ENCODE data around the gene SPTB. TPM values are rescaled to one million over a fixed set of nuclear protein-coding genes. Genes with fewer than 3 reads are reported as not detected.

The SPTB gene
- total RNA-seq, 1 experiment from 2014 or later, result 2.3 TPM

- H2BK15ac ChIP-seq (ENCODE audit: low read depth, low read length), result no peak overlapping the region
- no peaks in the 10 kb centered on the region for H3K79me2 ChIP-seq (ENCODE audit: insufficient read depth, low read length)
- no peak overlapping the region for H2BK12ac ChIP-seq (ENCODE audit: insufficient read length, low read depth, low read length)
- no peak for DNase-seq
- H2BK5ac ChIP-seq (ENCODE audit: insufficient read length, low read length), result no peak overlapping the region
- no peak overlapping the region for H3K18ac ChIP-seq (ENCODE audit: insufficient read length, low read depth, low read length)
- H3K27ac ChIP-seq (ENCODE audit: insufficient read length, low read depth, low read length), result no peak overlapping the region
- H3K79me1 ChIP-seq (ENCODE audit: insufficient read depth, low read depth, low read length, poor library complexity, severe bottlenecking), result no peaks in the 10 kb centered on the region
- H3K23ac ChIP-seq (ENCODE audit: insufficient read length, low read depth, low read length), result no peak overlapping the region
- H3T11ph ChIP-seq (ENCODE audit: low read length), result no peak overlapping the region
- no CpG with 5 or more reads among the region's 3 CpGs for WGBS (ENCODE audit: extremely low coverage, insufficient read length, low lambda C conversion rate)
- no peak overlapping the region for H2AK5ac ChIP-seq (ENCODE audit: insufficient read length, low read length)
- TF ChIP-seq CTCF (conservative IDR thresholded peaks at IDR 0.05), result no peak
- Mint-ChIP-seq H3K4me1 (peaks cover 17 to 34% of the 10 kb centered on the region in 2 experiments), H3K36me3 (ENCODE audit: insufficient read depth in 1 of 3, low read depth in 3 of 3) (no peaks in the 10 kb centered on the region), H3K4me3 (no peak overlapping the region), H3K27me3 (ENCODE audit: low read depth) (peaks cover 18% of the 10 kb centered on the region), H3K9me3 (no peaks in the 10 kb centered on the region), H3K27ac (no peak overlapping the region)
- H3K14ac ChIP-seq (ENCODE audit: insufficient read depth, low read length), result no peak overlapping the region
- H3K23me2 ChIP-seq (ENCODE audit: insufficient read length, low read depth, low read length, poor library complexity, severe bottlenecking), result no peaks in the 10 kb centered on the region
- H3K4me1 ChIP-seq (ENCODE audit: insufficient read depth, low read length), result peaks cover 2% of the 10 kb centered on the region; the same call in 1 of the 2 replicates
- no peak overlapping the region for H4K8ac ChIP-seq (replicated peaks; ENCODE audit: insufficient read length, low read depth, low read length)
- H3K56ac ChIP-seq (ENCODE audit: insufficient read length, low read depth, low read length), result no peak overlapping the region
- H4K5ac ChIP-seq (ENCODE audit: insufficient read length, low read depth, low read length), result no peak overlapping the region
- no peak overlapping the region for H2AFZ ChIP-seq (ENCODE audit: low read length)
- no peak overlapping the region for H2BK120ac ChIP-seq (ENCODE audit: low read depth, low read length, poor library complexity, severe bottlenecking)
- H3K9me3 ChIP-seq (ENCODE audit: control insufficient read depth, low read depth, low read length), result no peaks in the 10 kb centered on the region
- no peak overlapping the region for H2BK20ac ChIP-seq (ENCODE audit: low read depth, low read length, poor library complexity, severe bottlenecking)
- H4K20me1 ChIP-seq (ENCODE audit: control insufficient read depth, insufficient read depth, insufficient read length), result no peaks in the 10 kb centered on the region
- no peaks in the 10 kb centered on the region for H3K27me3 ChIP-seq (ENCODE audit: insufficient read depth, low read length)
- H3K4me2 ChIP-seq (ENCODE audit: insufficient read depth, insufficient read length, low read length), result no peak overlapping the region
- no peak overlapping the region for H4K91ac ChIP-seq (ENCODE audit: insufficient read length, low read depth, low read length)
- no peak overlapping the region for H3K4ac ChIP-seq (ENCODE audit: low read depth, low read length)
- no peak overlapping the region for H3K9ac ChIP-seq (ENCODE audit: extremely low read depth, insufficient read length, low read length)
Observed at GRCh38 chr14:64824471-64824870, 55.2 kb downstream of the SPTB start.
